Naive thymus-derived CD4-positive, alpha-beta T cell (primary cell): ENCODE results near the gene DDR2. TPM values are rescaled to one million over a fixed set of nuclear protein-coding genes. Genes with fewer than 3 reads are reported as not detected.

Experiments
- ATAC-seq: fragments of 150-1000 bp; cut with Tn5 transposase; 2 replicates; pipeline ENCODE4 v1.10.0; 2021; ENCODE audit warnings: mild to moderate bottlenecking, moderate library complexity
- CTCF ChIA-PET: fragments of 350-600 bp; sonication (Branson Sonifier 250); formaldehyde crosslinking; loops from one replicate; lab custom pipeline; 2021; ENCODE audit warnings: antibody characterized with exemption; lab: Charles Lee
- POLR2A ChIA-PET: fragments of 350-600 bp; sonication (Branson Sonifier 250); formaldehyde crosslinking; loops from one replicate; lab custom pipeline; 2021; ENCODE audit warnings: antibody characterized with exemption, inconsistent platforms; lab: Charles Lee
- DNase-seq, 9 donors: peaks; one replicate each; pipeline versions ENCODE4 v3.0.0 to v3.0.0-alpha.2; 2020 to 2022; ENCODE audit warnings: mixed read lengths in 1 of 9
- H3K27ac ChIP-seq: one replicate; pipeline ENCODE4 v1.7.0; 2013; ENCODE audit warnings: mild to moderate bottlenecking, low read depth, low read length, moderate library complexity
- H3K27me3 ChIP-seq, 2 donors: one replicate each; pipeline ENCODE4 v1.7.0; 2013; ENCODE audit warnings: low read length in 2 of 2, mild to moderate bottlenecking in 2 of 2, moderate library complexity in 2 of 2; ENCODE audit not compliant: control insufficient read depth in 2 of 2, insufficient read depth in 2 of 2
- H3K36me3 ChIP-seq, 3 experiments: 1 replicate in 2 of 3; 2 replicates in 1 of 3; pipeline ENCODE4 v1.7.0; 2013; ENCODE audit warnings: low read length in 3 of 3, mild to moderate bottlenecking in 3 of 3, moderate library complexity in 1 of 3; ENCODE audit not compliant: insufficient read depth in 3 of 3, control insufficient read depth in 2 of 3
- H3K4me1 ChIP-seq, 2 donors: one replicate each; pipeline ENCODE4 v1.7.0; 2013; ENCODE audit warnings: low read length in 2 of 2, mild to moderate bottlenecking in 2 of 2, moderate library complexity in 1 of 2; ENCODE audit not compliant: control insufficient read depth in 2 of 2, insufficient read depth in 2 of 2
- H3K4me3 ChIP-seq: 2 replicates; pipeline ENCODE4 v1.7.0; 2013; ENCODE audit warnings: mild to moderate bottlenecking, low read length
- H3K9me3 ChIP-seq, 3 experiments: 1 replicate in 2 of 3; 2 replicates in 1 of 3; pipeline ENCODE4 v1.7.0; 2013; ENCODE audit warnings: low read length in 3 of 3; ENCODE audit not compliant: control insufficient read depth in 2 of 3
- H3K27ac Mint-ChIP-seq, 9 donors: one replicate each; pipeline ENCODE4 v1.8.0; 2020 to 2022; ENCODE audit warnings: mixed read lengths in 9 of 9, mild to moderate bottlenecking in 8 of 9, moderate library complexity in 5 of 9, inconsistent platforms in 2 of 9
- H3K27me3 Mint-ChIP-seq, 5 donors: one replicate each; pipeline ENCODE4 v1.8.0; 2021 to 2022; ENCODE audit warnings: mixed read lengths in 5 of 5, mild to moderate bottlenecking in 1 of 5
- H3K36me3 Mint-ChIP-seq, 5 donors: one replicate each; pipeline ENCODE4 v1.8.0; 2020 to 2022; ENCODE audit warnings: mixed read lengths in 5 of 5, mild to moderate bottlenecking in 3 of 5, inconsistent platforms in 1 of 5
- H3K4me1 Mint-ChIP-seq, 7 donors: one replicate each; pipeline ENCODE4 v1.8.0; 2020 to 2022; ENCODE audit warnings: mixed read lengths in 7 of 7, mild to moderate bottlenecking in 3 of 7, inconsistent platforms in 1 of 7
- H3K4me3 Mint-ChIP-seq, 10 donors: one replicate each; pipeline ENCODE4 v1.8.0; 2020 to 2022; ENCODE audit warnings: mild to moderate bottlenecking in 10 of 10, mixed read lengths in 10 of 10, moderate library complexity in 6 of 10, inconsistent platforms in 2 of 10
- H3K9me3 Mint-ChIP-seq, 11 donors: one replicate each; pipeline ENCODE4 v1.8.0; 2020 to 2022; ENCODE audit warnings: mixed read lengths in 11 of 11, mild to moderate bottlenecking in 4 of 11, inconsistent platforms in 1 of 11, moderate library complexity in 1 of 11
- intact Hi-C, 2 donors: fragments of 100-400 bp; cut with micrococcal nuclease; formaldehyde crosslinking; loops; one replicate each; pipeline ENCODE4 v1.15.1; 2023
- polyA plus RNA-seq, 2 donors: library from polyadenylated mRNA; unstranded; fragments of 300-500 nt; fragmentation: Illumina TruSeq; gene quantifications; one replicate each; pipeline ENCODE4 v1.2.3, GENCODE V29; 2021
- total RNA-seq, 6 experiments: library from RNA in 5 of 6; stranded (reverse) in 5 of 6; gene quantifications; 1 replicate in 5 of 6; 2 replicates in 1 of 6; pipeline ENCODE4 v1.2.3 and lab custom pipeline; 2021 to 2026

DDR2 gene
- total and polyA plus RNA-seq, 7 experiments from 2014 or later, result 0.24 to 0.44 (median 0.35) TPM; not detected in 2

- CTCF ChIA-PET, result interaction anchor here (0.6 kb wide), 1 partner anchor 95 kb away, joined by 8 read pairs; no protein-coding TSS in a partner anchor
Observed at GRCh38 chr1:162694911-162695310, 62.6 kb downstream of the DDR2 start.

GRCh38 chr1:162695687-162696086 lies 63.4 kb downstream of the DDR2 start:
- Mint-ChIP-seq H3K27me3 (peaks cover 0 to 12% (median 6%) of the 10 kb centered on the region in 5 donors), H3K4me1 (no peaks in the 10 kb centered on the region), H3K27ac (no peak overlapping the region), H3K36me3 (no peaks in the 10 kb centered on the region), H3K9me3 (peaks cover 0 to 5% (median 0%) of the 10 kb centered on the region in 11 donors), H3K4me3 (no peak overlapping the region)
- H3K4me1 ChIP-seq, result no peaks in the 10 kb centered on the region
- ChIA-PET POLR2A (no interaction called here), CTCF (no interaction called here)
- no peaks in the 10 kb centered on the region for H3K36me3 ChIP-seq
- no peaks in the 10 kb centered on the region for H3K27me3 ChIP-seq
- no peak overlapping the region for H3K27ac ChIP-seq
- DNase-seq, result no peak
- no peaks in the 10 kb centered on the region for H3K9me3 ChIP-seq
- ATAC-seq, result no peak
- no peak overlapping the region for H3K4me3 ChIP-seq
- intact Hi-C loops, result no loop called here

More at GRCh38 chr1:162694911-162695310, 62.6 kb downstream of the DDR2 start:
- no peak overlapping the region for H3K4me3 Mint-ChIP-seq
- H3K4me3 ChIP-seq, result no peak overlapping the region
- ATAC-seq (no peak), DNase-seq (no peak)
- no peak overlapping the region for H3K27ac Mint-ChIP-seq
- H3K36me3 ChIP-seq, result no peaks in the 10 kb centered on the region
- H3K4me1 ChIP-seq, result no peaks in the 10 kb centered on the region
- intact Hi-C loops, result no loop called here
- no peaks in the 10 kb centered on the region for H3K4me1 Mint-ChIP-seq
- H3K36me3 Mint-ChIP-seq, result no peaks in the 10 kb centered on the region
- H3K9me3 ChIP-seq, result no peaks in the 10 kb centered on the region
- POLR2A ChIA-PET, result no interaction called here
- H3K27ac ChIP-seq, result no peak overlapping the region
- H3K27me3 Mint-ChIP-seq, result peaks cover 0 to 12% (median 6%) of the 10 kb centered on the region in 5 donors
- H3K27me3 ChIP-seq, result no peaks in the 10 kb centered on the region
- peaks cover 0 to 5% (median 0%) of the 10 kb centered on the region in 11 donors for H3K9me3 Mint-ChIP-seq

GRCh38 chr1:162696286-162696862 lies 64.1 kb downstream of the DDR2 start:
- Mint-ChIP-seq H3K4me3 (no peak overlapping the region), H3K27me3 (peaks cover 0 to 12% (median 6%) of the 10 kb centered on the region in 5 donors), H3K27ac (no peak overlapping the region), H3K4me1 (no peaks in the 10 kb centered on the region), H3K36me3 (no peaks in the 10 kb centered on the region), H3K9me3 (peaks cover 0 to 5% (median 0%) of the 10 kb centered on the region in 11 donors)
- ATAC-seq (no peak), DNase-seq (no peak)
- Histone ChIP-seq H3K27ac (no peak overlapping the region), H3K4me1 (no peaks in the 10 kb centered on the region), H3K36me3 (no peaks in the 10 kb centered on the region), H3K9me3 (no peaks in the 10 kb centered on the region), H3K4me3 (no peak overlapping the region), H3K27me3 (no peaks in the 10 kb centered on the region)
- ChIA-PET POLR2A (no interaction called here), CTCF (no interaction called here)
- intact Hi-C loops, result no loop called here

- intact Hi-C loops, result no loop called here
- Mint-ChIP-seq H3K4me3 (no peak overlapping the region), H3K36me3 (no peaks in the 10 kb centered on the region), H3K4me1 (no peaks in the 10 kb centered on the region), H3K27me3 (peaks cover 0 to 8% (median 6%) of the 10 kb centered on the region in 5 donors), H3K9me3 (peaks cover 0 to 5% (median 0%) of the 10 kb centered on the region in 11 donors), H3K27ac (no peak overlapping the region)
- no peak for DNase-seq
- H3K27me3 ChIP-seq, result no peaks in the 10 kb centered on the region
- ChIA-PET CTCF (no interaction called here), POLR2A (no interaction called here)
- H3K4me3 ChIP-seq, result no peak overlapping the region
- H3K9me3 ChIP-seq, result no peaks in the 10 kb centered on the region
- ATAC-seq, result no peak
- no peak overlapping the region for H3K27ac ChIP-seq
- H3K4me1 ChIP-seq, result no peaks in the 10 kb centered on the region
- no peaks in the 10 kb centered on the region for H3K36me3 ChIP-seq
Observed at GRCh38 chr1:162697140-162697895, 65.1 kb downstream of the DDR2 start.

- POLR2A ChIA-PET, result no interaction called here
- no peaks in the 10 kb centered on the region for H3K36me3 Mint-ChIP-seq
- DNase-seq (no peak), ATAC-seq (no peak)
- H3K27ac Mint-ChIP-seq, result no peak overlapping the region
- no peaks in the 10 kb centered on the region for H3K36me3 ChIP-seq
- H3K4me1 ChIP-seq, result no peaks in the 10 kb centered on the region
- H3K4me3 Mint-ChIP-seq, result no peak overlapping the region
- intact Hi-C loops, result no loop called here
- H3K4me3 ChIP-seq, result no peak overlapping the region
- peaks cover 0 to 4% (median under 1%) of the 10 kb centered on the region in 5 donors for H3K27me3 Mint-ChIP-seq
- H3K27me3 ChIP-seq, result no peaks in the 10 kb centered on the region
- peaks cover 0 to under 1% (median 0%) of the 10 kb centered on the region in 11 donors for H3K9me3 Mint-ChIP-seq
- CTCF ChIA-PET, result no interaction called here
- H3K9me3 ChIP-seq, result no peaks in the 10 kb centered on the region
- no peak overlapping the region for H3K27ac ChIP-seq
- no peaks in the 10 kb centered on the region for H3K4me1 Mint-ChIP-seq
Observed at GRCh38 chr1:162699366-162699765, 67.1 kb downstream of the DDR2 start.

GRCh38 chr1:162700131-162700530 lies 67.9 kb downstream of the DDR2 start:
- Histone ChIP-seq H3K36me3 (no peaks in the 10 kb centered on the region), H3K27ac (no peak overlapping the region), H3K27me3 (no peaks in the 10 kb centered on the region), H3K4me1 (no peaks in the 10 kb centered on the region), H3K4me3 (no peak overlapping the region), H3K9me3 (no peaks in the 10 kb centered on the region)
- CTCF ChIA-PET, result no interaction called here
- no peaks in the 10 kb centered on the region for H3K9me3 Mint-ChIP-seq
- no peaks in the 10 kb centered on the region for H3K36me3 Mint-ChIP-seq
- intact Hi-C loops, result no loop called here
- no peaks in the 10 kb centered on the region for H3K4me1 Mint-ChIP-seq
- no peak for DNase-seq
- H3K27ac Mint-ChIP-seq, result no peak overlapping the region
- no peak for ATAC-seq
- peaks cover 0 to 3% (median 0%) of the 10 kb centered on the region in 5 donors for H3K27me3 Mint-ChIP-seq
- H3K4me3 Mint-ChIP-seq, result no peak overlapping the region
- POLR2A ChIA-PET, result no interaction called here
